Measurements from ENCODE around the gene FMNL1. TPM values are rescaled to one million over a fixed set of nuclear protein-coding genes. Genes with fewer than 3 reads are reported as not detected.

Gene FMNL1
- total RNA-seq, 2 experiments from 2014 or later, result 408 to 411 TPM

- Mint-ChIP-seq H3K4me1 (peaks cover 37% of the 10 kb centered on the region), H3K27me3 (no peaks in the 10 kb centered on the region), H3K4me3 (no peak overlapping the region), H3K9me3 (no peaks in the 10 kb centered on the region), H3K36me3 (peaks cover 11% of the 10 kb centered on the region), H3K27ac (no peak overlapping the region)
- POLR2A ChIA-PET, result interaction anchor here (1.6 to 2.2 kb wide), 2 partner anchors 11 to 111 kb away, joined by 6 to 17 read pairs; partner anchors contain the start of gene HEXIM1
- no peak for ATAC-seq (ENCODE audit: low read depth)
- DNase-seq, result no peak
Observed at GRCh38 chr17:45258981-45259380, 37.3 kb downstream of the FMNL1 start.

- H3K27ac Mint-ChIP-seq, result peak overlapping the region; percentile 92
- H3K9me3 Mint-ChIP-seq, result no peaks in the 10 kb centered on the region
- H3K27me3 Mint-ChIP-seq, result no peaks in the 10 kb centered on the region
- no peak overlapping the region for H3K4me3 Mint-ChIP-seq
- POLR2A ChIA-PET, result interaction anchor here (0.7 to 1.4 kb wide), 4 partner anchors 12 to 83 kb away, joined by 5 to 15 read pairs (median 6); no protein-coding TSS in a partner anchor
- no peak for ATAC-seq (ENCODE audit: low read depth)
- H3K36me3 Mint-ChIP-seq, result peaks cover 9% of the 10 kb centered on the region
- peaks cover 28% of the 10 kb centered on the region for H3K4me1 Mint-ChIP-seq
- DNase-seq, result no peak
Observed at GRCh38 chr17:45260204-45260783, 38.6 kb downstream of the FMNL1 start.

GRCh38 chr17:45261577-45262515, 40.2 kb downstream of the FMNL1 start, which contains the start of gene SPATA32:
TSS of gene SPATA32 (minus strand) at chr17:45262094. CDS start at chr17:45262016, 78 bp downstream.
- peaks cover 8% of the 10 kb centered on the region for H3K36me3 Mint-ChIP-seq
- peak within 1 kb of the TSS; percentile 85 for H3K4me3 Mint-ChIP-seq
- no peaks in the 10 kb centered on the region for H3K27me3 Mint-ChIP-seq
- DNase-seq (peak; percentile 84), ATAC-seq (ENCODE audit: low read depth) (peak; percentile 91)
- peak within 1 kb of the TSS; percentile 92 for H3K27ac Mint-ChIP-seq
- H3K9me3 Mint-ChIP-seq, result no peaks in the 10 kb centered on the region
- peaks cover 21% of the 10 kb centered on the region for H3K4me1 Mint-ChIP-seq
- POLR2A ChIA-PET, result interaction anchor here (0.6 to 5.2 kb wide), 7 partner anchors 9 to 129 kb away, joined by 3 to 34 read pairs (median 5); partner anchors contain the start of gene HEXIM1

- H3K4me1 Mint-ChIP-seq, result peaks cover 18% of the 10 kb centered on the region
- H3K27me3 Mint-ChIP-seq, result no peaks in the 10 kb centered on the region
- H3K9me3 Mint-ChIP-seq, result no peaks in the 10 kb centered on the region
- DNase-seq, result no peak
- POLR2A ChIA-PET, result interaction anchor here (0.6 to 5.2 kb wide), 6 partner anchors 15 to 128 kb away, joined by 3 to 34 read pairs (median 6); partner anchors contain the start of gene HEXIM1
- peak overlapping the region; percentile 92 for H3K27ac Mint-ChIP-seq
- H3K4me3 Mint-ChIP-seq, result peak overlapping the region; percentile 85
- H3K36me3 Mint-ChIP-seq, result peaks cover 4% of the 10 kb centered on the region
- ATAC-seq (ENCODE audit: low read depth), result no peak
Observed at GRCh38 chr17:45262516-45263476, 41.1 kb downstream of the FMNL1 start.

- POLR2A ChIA-PET, result interaction anchor here (1.0 to 5.2 kb wide), 5 partner anchors 15 to 115 kb away, joined by 3 to 34 read pairs (median 7); partner anchors contain the start of gene HEXIM1
Observed at GRCh38 chr17:45263477-45263860, 41.8 kb downstream of the FMNL1 start.

GRCh38 chr17:45264430-45264829, 42.7 kb downstream of the FMNL1 start:
- DNase-seq (no peak), ATAC-seq (ENCODE audit: low read depth) (no peak)
- H3K9me3 Mint-ChIP-seq, result no peaks in the 10 kb centered on the region
- H3K4me3 Mint-ChIP-seq, result no peak overlapping the region
- H3K4me1 Mint-ChIP-seq, result peaks cover 18% of the 10 kb centered on the region
- peaks cover 9% of the 10 kb centered on the region for H3K36me3 Mint-ChIP-seq
- H3K27ac Mint-ChIP-seq, result no peak overlapping the region
- no peaks in the 10 kb centered on the region for H3K27me3 Mint-ChIP-seq
- POLR2A ChIA-PET, result interaction anchor here (5.2 kb wide), 1 partner anchor 16 kb away, joined by 34 read pairs; no protein-coding TSS in a partner anchor

More at GRCh38 chr17:45263477-45263860, 41.8 kb downstream of the FMNL1 start:
- DNase-seq (no peak), ATAC-seq (ENCODE audit: low read depth) (no peak)
- H3K36me3 Mint-ChIP-seq, result peaks cover 4% of the 10 kb centered on the region
- H3K27me3 Mint-ChIP-seq, result no peaks in the 10 kb centered on the region
- peak overlapping the region; percentile 85 for H3K4me3 Mint-ChIP-seq
- H3K27ac Mint-ChIP-seq, result no peak overlapping the region
- no peaks in the 10 kb centered on the region for H3K9me3 Mint-ChIP-seq
- H3K4me1 Mint-ChIP-seq, result peaks cover 18% of the 10 kb centered on the region

GRCh38 chr17:45264988-45265387, 43.3 kb downstream of the FMNL1 start:
- DNase-seq, result no peak
- ATAC-seq (ENCODE audit: low read depth), result no peak
- peak overlapping the region; percentile 9 for H3K27ac Mint-ChIP-seq
- H3K9me3 Mint-ChIP-seq, result no peaks in the 10 kb centered on the region
- no peaks in the 10 kb centered on the region for H3K27me3 Mint-ChIP-seq
- peaks cover 20% of the 10 kb centered on the region for H3K4me1 Mint-ChIP-seq
- no peak overlapping the region for H3K4me3 Mint-ChIP-seq
- POLR2A ChIA-PET, result interaction anchor here (1.1 to 5.2 kb wide), 2 partner anchors 17 to 23 kb away, joined by 3 to 34 read pairs; no protein-coding TSS in a partner anchor
- H3K36me3 Mint-ChIP-seq, result peaks cover 9% of the 10 kb centered on the region

- Mint-ChIP-seq H3K4me3 (no peak overlapping the region), H3K27me3 (no peaks in the 10 kb centered on the region), H3K36me3 (peaks cover 9% of the 10 kb centered on the region), H3K4me1 (peaks cover 14% of the 10 kb centered on the region), H3K9me3 (no peaks in the 10 kb centered on the region), H3K27ac (peak overlapping the region; percentile 25)
- DNase-seq (no peak), ATAC-seq (ENCODE audit: low read depth) (no peak)
- POLR2A ChIA-PET, result interaction anchor here (0.7 to 5.2 kb wide), 5 partner anchors 9 to 47 kb away, joined by 3 to 34 read pairs (median 3); no protein-coding TSS in a partner anchor
Observed at GRCh38 chr17:45265821-45266220, 44.1 kb downstream of the FMNL1 start.

- POLR2A ChIA-PET, result interaction anchor here (0.7 to 5.2 kb wide), 4 partner anchors 10 to 48 kb away, joined by 3 to 34 read pairs (median 5); no protein-coding TSS in a partner anchor
- Mint-ChIP-seq H3K36me3 (peaks cover 9% of the 10 kb centered on the region), H3K4me1 (peaks cover 10% of the 10 kb centered on the region), H3K27ac (no peak overlapping the region), H3K9me3 (no peaks in the 10 kb centered on the region), H3K4me3 (no peak overlapping the region), H3K27me3 (no peaks in the 10 kb centered on the region)
- ATAC-seq (ENCODE audit: low read depth), result no peak
- no peak for DNase-seq
Observed at GRCh38 chr17:45266372-45266926, 44.8 kb downstream of the FMNL1 start.

- DNase-seq (no peak), ATAC-seq (ENCODE audit: low read depth) (no peak)
- POLR2A ChIA-PET, result interaction anchor here (1.8 kb wide), 1 partner anchor 11 kb away, joined by 7 read pairs; no protein-coding TSS in a partner anchor
- H3K27me3 Mint-ChIP-seq, result no peaks in the 10 kb centered on the region
- no peak overlapping the region for H3K4me3 Mint-ChIP-seq
- H3K4me1 Mint-ChIP-seq, result peaks cover 8% of the 10 kb centered on the region
- H3K27ac Mint-ChIP-seq, result peak overlapping the region; percentile 52
- no peaks in the 10 kb centered on the region for H3K9me3 Mint-ChIP-seq
- peaks cover 9% of the 10 kb centered on the region for H3K36me3 Mint-ChIP-seq
Observed at GRCh38 chr17:45267436-45268055, 45.9 kb downstream of the FMNL1 start.

- H3K27me3 Mint-ChIP-seq, result no peaks in the 10 kb centered on the region
- POLR2A ChIA-PET, result interaction anchor here (0.6 kb wide), 1 partner anchor 78 kb away, joined by 6 read pairs; no protein-coding TSS in a partner anchor
- H3K4me3 Mint-ChIP-seq, result no peak overlapping the region
- H3K4me1 Mint-ChIP-seq, result peaks cover 4% of the 10 kb centered on the region
- H3K36me3 Mint-ChIP-seq, result peaks cover 5% of the 10 kb centered on the region
- H3K27ac Mint-ChIP-seq, result no peak overlapping the region
- no peaks in the 10 kb centered on the region for H3K9me3 Mint-ChIP-seq
- ATAC-seq (ENCODE audit: low read depth) (no peak), DNase-seq (no peak)
Observed at GRCh38 chr17:45269912-45270311, 48.2 kb downstream of the FMNL1 start.
